ENCODE data around the gene HDAC11.
A peak's percentile ranks its signal among the peaks of the same experiment; 100 is the strongest.
"Not testable (repeated sequence)": the region's sequence is repeated elsewhere in the genome, so short reads cannot be mapped to it uniquely, and the experiment has no call there.

Gene HDAC11

DNA sequence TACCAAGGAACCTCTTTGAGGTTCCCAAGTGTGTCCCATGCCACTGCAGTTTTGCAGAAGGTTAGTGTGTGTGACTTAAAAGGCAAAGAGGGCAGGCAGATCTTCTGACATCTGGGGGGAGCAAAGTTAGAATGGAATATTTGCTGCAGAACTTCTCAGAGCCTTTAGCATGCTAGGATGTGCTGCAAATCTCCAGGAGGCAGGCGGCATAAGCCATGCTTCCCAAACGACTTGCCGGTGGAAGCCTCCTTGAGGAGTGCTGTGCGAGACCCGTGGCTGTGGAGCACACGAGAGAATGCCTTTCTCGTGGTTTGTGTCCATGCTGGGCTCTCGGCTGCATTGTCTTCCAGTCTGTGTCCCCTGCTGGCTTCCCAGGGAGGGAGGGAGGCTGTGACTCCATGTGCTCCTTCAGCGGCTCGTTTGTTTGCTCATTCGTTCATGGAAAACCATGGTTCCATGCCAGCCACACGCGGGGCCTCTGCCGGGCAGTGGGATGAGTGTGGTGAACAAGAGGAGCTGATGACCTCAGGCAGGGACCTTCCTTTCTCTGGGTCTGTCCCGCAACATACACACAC lies 13.8 kb downstream of the HDAC11 start:
- no peak for DNase-seq (ENCODE audit: low read depth in 2 of 2)

GRCh38 chr3:13494463-13495350 lies 14.6 kb downstream of the HDAC11 start:
- DNase-seq (ENCODE audit: low read depth in 2 of 2) = no peak

DNA sequence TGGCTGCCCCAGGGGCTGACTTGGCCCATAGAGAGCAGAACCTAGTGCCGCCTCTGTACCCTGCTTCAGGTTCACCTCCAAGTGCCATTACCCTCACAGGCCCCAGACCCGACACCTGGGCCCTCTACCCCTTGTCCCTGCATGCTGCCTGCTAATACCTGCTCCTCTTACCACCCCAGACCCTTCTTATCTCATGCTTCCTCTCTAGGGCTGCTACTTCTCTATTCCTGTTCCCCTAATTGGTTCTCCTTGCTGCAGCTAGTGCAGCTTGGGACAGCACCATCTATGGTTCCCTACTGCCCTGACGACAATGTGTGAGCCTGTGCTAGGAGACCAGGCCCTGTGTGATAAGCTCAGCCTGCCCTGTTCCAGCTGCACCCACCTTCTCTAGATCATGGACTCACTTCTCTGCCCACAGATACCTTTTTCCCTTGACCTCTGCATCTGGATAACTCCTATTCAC lies 15.3 kb downstream of the HDAC11 start:
- DNase-seq (ENCODE audit: low read depth in 2 of 2) = no peak

DNA sequence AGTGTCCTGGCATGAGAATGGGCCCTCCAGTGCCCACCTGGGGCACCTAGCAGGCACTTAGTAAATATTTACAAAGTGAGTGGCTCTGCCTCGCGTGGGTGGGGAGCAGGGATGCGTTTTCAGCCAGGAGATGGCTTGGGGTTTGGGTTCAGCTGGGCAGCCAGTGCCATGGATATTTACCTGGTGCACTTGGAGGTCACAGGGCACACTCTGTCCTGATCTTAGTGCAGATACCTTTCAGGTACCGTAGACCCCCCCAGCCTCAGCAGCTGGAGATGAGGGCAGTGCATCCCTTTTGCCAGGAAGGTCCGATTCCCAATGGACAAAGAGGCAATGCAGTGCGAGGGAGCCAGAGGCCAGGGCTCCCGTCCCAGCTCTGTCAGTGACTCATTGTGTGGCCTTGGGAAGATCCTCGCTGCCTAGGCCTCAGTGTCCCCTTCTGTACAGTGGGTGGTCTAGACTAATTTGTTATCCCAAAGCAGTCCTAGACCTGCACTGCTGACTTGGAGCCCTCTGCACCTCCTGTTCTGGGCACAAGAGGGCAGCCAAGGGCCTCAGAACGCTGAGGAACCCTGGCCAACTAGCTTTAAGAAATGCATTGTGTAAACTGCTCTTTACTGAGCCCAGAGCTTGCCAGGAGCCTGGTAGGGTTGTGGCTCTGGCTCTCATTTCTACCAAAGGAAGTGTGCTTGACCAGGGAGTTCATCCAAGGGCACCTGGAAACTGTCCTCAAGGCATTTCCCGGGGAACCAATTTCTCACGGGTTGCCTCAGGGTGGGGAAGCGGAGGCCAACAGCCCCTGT lies 16.0 kb downstream of the HDAC11 start:
- peak; percentile 19 to 73 for DNase-seq (ENCODE audit: low read depth in 2 of 2)

DNA sequence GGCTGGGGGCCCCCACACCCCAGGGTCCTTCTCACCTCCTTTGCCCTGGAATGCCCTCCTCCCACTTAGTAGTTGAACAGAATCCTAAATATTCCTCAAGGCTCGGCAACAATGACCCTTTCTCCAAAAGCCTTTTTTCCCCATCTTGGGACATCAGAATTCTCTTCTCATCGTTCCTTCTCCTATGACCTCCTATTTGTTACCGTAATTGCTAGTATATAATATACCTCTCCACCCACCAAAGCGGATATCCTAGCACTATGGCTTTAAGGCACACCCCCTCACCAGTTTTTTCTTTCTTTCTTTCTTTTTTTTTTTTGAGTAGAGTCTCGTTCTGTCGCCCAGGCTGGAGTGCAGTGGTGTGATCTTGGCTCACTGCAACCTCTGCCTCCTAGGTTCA lies 16.8 kb downstream of the HDAC11 start:
- no peak for DNase-seq (ENCODE audit: low read depth in 2 of 2)

GRCh38 chr3:13497386-13497785 lies 17.3 kb downstream of the HDAC11 start:
- no peak for DNase-seq (ENCODE audit: low read depth in 2 of 2)

DNA sequence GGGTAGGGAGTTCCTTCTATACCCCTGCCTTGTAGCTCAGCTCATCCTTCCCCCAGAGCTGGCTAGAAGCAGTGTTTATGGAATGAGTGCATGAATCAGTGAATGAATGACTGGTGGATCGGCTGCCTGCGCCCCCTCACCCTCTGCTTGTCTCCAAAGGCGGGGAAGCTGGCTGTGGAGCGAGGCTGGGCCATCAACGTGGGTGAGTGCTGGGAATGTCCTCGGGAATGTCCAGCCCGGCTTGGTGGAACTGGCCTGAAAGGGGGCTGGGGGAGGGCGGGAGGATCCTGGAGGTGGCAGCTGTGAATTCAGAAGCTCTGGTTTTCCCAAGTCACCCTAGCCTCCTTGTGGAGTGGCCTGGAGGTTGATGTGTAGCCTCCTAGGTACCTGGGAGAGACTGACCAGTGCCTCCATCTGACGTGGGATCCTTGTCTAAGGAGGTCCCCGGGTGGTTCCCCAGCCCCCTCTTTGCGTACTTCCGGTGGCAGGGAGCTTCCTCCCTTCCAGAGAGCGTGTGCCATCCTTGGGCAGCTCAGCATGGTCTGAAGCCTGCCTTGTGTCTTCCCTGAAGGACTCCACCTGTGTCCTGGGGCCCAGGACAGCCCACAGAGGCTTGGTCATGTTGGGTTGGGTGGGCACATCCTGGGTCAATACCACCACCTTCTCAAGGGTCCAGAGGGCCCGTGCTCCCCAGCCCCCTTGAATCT lies 18.4 kb downstream of the HDAC11 start:
- no peak for DNase-seq (ENCODE audit: low read depth in 2 of 2)

GRCh38 chr3:13499246-13499645 lies 19.1 kb downstream of the HDAC11 start:
- DNase-seq (ENCODE audit: low read depth in 2 of 2) = not testable (repeated sequence)

DNA sequence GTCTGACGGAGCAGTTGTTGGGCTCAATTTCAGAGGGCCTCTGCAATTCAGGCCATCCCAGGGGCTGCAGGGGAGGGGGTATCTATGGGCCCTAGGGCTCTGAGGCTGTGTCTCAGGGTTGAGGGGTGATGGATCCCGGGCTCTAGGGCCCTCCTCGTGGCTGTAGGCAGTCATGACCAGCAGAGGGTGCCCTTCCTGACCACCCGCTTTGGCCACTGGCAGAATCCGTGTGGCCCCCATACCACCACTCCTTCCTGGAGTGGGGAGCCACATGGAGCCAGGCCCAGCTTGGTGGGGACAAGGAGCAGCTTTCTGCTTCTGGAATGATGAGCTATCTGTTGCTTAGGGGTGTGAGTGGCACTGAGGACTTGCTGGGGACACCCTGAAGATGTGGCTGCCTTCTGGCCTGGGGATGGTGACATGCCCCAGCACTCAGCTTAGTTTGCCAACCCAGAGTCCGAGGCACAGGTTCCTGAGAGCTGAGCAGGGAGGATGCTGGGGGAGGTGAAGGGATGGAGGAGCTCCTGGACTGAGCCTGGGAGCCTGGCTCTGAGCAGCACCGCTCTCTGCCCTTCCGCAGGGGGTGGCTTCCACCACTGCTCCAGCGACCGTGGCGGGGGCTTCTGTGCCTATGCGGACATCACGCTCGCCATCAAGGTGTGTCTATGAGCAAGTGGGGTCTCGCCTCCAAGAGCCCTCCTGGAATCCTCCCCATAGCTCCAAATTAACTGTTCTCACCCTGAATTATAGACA lies 20.2 kb downstream of the HDAC11 start:
- no peak for DNase-seq (ENCODE audit: low read depth in 2 of 2)

- DNase-seq (ENCODE audit: low read depth in 2 of 2) = no peak
These were observed 20.9 kb downstream of the HDAC11 start for GRCh38 chr3:13501056-13501455.

DNA sequence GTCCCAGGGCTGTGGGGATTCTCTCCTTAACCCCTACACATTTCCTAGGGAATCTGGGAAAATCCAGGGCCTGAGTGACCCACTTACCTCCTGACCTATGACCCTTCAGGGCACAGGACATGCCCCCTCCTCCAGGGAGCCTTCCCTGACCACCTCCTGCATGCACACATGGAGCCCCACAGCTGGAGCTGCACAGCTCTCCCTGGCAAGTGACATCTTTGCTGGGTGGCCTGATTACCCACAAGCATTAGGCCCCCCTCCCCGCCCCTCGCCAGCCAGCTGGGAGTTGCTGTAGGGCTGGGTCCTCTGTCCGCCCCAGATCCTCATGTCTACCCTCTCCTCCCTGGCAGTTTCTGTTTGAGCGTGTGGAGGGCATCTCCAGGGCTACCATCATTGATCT lies 21.4 kb downstream of the HDAC11 start:
- no peak for DNase-seq (ENCODE audit: low read depth in 2 of 2)

- DNase-seq (ENCODE audit: low read depth in 2 of 2) = no peak
These were observed 22.1 kb downstream of the HDAC11 start for GRCh38 chr3:13501958-13502790.

GRCh38 chr3:13502791-13503060 lies 22.6 kb downstream of the HDAC11 start:
- DNase-seq (ENCODE audit: low read depth in 2 of 2) = no peak

- no peak for DNase-seq (ENCODE audit: low read depth in 2 of 2)
These were observed 24.2 kb downstream of the HDAC11 start for GRCh38 chr3:13504161-13504831.

GRCh38 chr3:13505147-13506130 lies 25.3 kb downstream of the HDAC11 start:
- no peak for DNase-seq (ENCODE audit: low read depth in 2 of 2)

- no peak for DNase-seq (ENCODE audit: low read depth in 2 of 2)
These were observed 26.1 kb downstream of the HDAC11 start for GRCh38 chr3:13506239-13506638.

- no peak for DNase-seq (ENCODE audit: low read depth in 2 of 2)
These were observed 26.6 kb downstream of the HDAC11 start for GRCh38 chr3:13506680-13507079.

GRCh38 chr3:13507247-13507569 lies 27.1 kb downstream of the HDAC11 start:
- DNase-seq (ENCODE audit: low read depth in 2 of 2) = no peak
